Measurements from ENCODE around the gene ADIPOR2. TPM values are rescaled to one million over a fixed set of nuclear protein-coding genes. Genes with fewer than 3 reads are reported as not detected.

ADIPOR2 gene, protein sequence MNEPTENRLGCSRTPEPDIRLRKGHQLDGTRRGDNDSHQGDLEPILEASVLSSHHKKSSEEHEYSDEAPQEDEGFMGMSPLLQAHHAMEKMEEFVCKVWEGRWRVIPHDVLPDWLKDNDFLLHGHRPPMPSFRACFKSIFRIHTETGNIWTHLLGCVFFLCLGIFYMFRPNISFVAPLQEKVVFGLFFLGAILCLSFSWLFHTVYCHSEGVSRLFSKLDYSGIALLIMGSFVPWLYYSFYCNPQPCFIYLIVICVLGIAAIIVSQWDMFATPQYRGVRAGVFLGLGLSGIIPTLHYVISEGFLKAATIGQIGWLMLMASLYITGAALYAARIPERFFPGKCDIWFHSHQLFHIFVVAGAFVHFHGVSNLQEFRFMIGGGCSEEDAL
- total RNA-seq = 27.1 and 33.7 TPM in 2 replicates

DNA sequence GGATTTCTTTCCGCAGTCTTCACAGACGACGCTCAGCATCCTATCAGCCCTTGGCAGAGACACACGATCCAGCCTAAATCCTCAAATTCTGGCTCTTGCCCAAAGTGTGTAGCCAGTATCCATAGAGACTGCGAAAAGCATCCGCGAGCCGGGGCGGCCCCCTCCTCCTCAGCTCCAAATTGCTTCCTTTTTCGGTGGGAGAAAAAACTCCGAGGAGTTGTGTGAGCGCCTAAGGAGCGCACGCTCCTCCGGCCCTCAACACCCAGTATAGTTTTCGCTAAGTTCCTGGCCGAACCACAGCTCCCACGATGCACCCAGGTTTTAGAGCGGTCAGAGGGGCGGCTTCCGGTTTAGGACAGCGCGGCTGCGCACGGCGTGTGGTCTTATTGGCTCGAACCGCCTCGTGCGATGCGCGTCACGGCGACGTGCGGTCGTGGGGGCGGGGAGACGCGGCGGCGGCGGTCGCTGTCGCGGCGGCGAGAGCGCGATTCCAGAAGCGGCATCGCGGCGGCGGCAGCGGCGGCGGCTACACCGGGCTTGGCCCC lies at the start of gene ADIPOR2:
Gene ADIPOR2, plus strand, starts transcription at position 493 of the 545 bp plus-strand sequence. CDS start 63,274 bp downstream, outside the sequence.

GRCh38 chr12:1820191-1820895 lies 129.5 kb downstream of the ADIPOR2 start, which contains the start of gene LRTM2:
TSS of gene LRTM2 (plus strand) at chr12:1820565. CDS start at chr12:1828149, 7,584 bp downstream.

Other genes starting within 250 kb of the ADIPOR2 start
- 11.6 and 13.3 TPM in 2 replicates for gene FBXL14, start 96.5 kb upstream of the ADIPOR2 start, total RNA-seq
- gene WNT5B, start 61.8 kb upstream of the ADIPOR2 start, total RNA-seq = 7.6 and 8.9 TPM in 2 replicates
- not detected in 2 replicates for gene LRTM2, start 129.5 kb downstream of the ADIPOR2 start, total RNA-seq
- gene CACNA2D4, start 227.6 kb downstream of the ADIPOR2 start, total RNA-seq = not detected in 2 replicates

All from cardiac atrium fibroblast (primary cell).